GM12892 (cell line): ENCODE data around the gene ABI3.

Source experiments
- POLR2A ChIP-seq: IDR thresholded peaks from 2 replicates; pipeline ENCODE4 v1.6.1; 2011; ENCODE audit warnings: low read depth, low read length, control low read depth
- POLR2AphosphoS5 ChIP-seq: IDR thresholded peaks from 2 replicates; pipeline ENCODE4 v1.6.1; 2011; ENCODE audit warnings: low read depth, low read length, control low read depth
- TAF1 ChIP-seq: IDR thresholded peaks from 2 replicates; pipeline ENCODE4 v1.6.1; 2011; ENCODE audit warnings: low read depth, mild to moderate bottlenecking, control low read depth, low read length, borderline replicate concordance

GRCh38 chr17:49260011-49260816 is 49.7 kb downstream of the ABI3 start:
- TF ChIP-seq POLR2AphosphoS5 (no peak), POLR2A (no peak), TAF1 (no peak)
